HG03039 (cell line): ENCODE results near the gene ARHGAP33.
"Not testable (repeated sequence)": the region's sequence is repeated elsewhere in the genome, so short reads cannot be mapped to it uniquely, and the experiment has no call there.

ENCODE experiments used
- ATAC-seq: cut with Tn5 transposase; IDR thresholded peaks from one replicate; pipeline ENCODE4 v1.9.1; 2021; ENCODE audit warnings: mild to moderate bottlenecking, moderate library complexity; ENCODE audit not compliant: unreplicated experiment

The ARHGAP33 gene

DNA sequence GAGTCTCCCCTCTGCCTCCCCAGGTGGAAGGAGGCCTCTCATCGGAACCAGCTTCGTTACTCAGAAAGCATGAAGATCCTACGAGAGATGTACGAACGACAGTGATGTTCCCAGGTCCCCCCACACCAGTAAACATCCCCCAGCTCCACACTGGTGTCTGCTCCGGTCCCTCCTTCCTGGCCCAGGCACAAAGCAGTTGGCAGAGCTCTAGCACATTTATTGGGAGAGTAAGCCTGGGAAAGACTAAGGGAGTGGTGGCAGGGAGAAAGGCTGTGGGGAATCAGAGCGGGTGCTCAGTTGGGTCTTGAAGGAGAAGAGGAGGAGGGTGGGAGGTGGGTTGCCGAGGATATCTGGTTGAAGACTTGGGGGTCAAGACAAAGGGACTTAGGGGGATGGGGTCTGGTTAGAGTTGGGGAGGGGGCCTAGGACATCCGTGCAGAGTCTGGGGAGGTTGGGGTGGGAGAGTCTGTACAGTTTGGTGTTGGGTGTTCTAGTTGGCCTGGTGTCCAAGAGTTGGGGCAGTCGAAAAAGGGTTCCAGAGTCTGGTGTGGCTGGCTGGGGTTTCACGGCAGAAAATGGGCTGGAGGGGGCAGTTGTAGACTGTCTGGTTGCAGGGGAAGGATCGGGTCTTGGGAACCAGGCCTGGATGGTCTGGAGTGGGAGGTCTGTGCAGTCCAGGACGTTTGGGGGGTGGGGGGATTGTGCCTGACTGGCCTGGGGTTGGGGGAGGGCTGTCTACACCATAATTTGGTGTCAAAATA is 20.8 kb upstream of the ARHGAP33 start:
- ATAC-seq, result no peak

DNA sequence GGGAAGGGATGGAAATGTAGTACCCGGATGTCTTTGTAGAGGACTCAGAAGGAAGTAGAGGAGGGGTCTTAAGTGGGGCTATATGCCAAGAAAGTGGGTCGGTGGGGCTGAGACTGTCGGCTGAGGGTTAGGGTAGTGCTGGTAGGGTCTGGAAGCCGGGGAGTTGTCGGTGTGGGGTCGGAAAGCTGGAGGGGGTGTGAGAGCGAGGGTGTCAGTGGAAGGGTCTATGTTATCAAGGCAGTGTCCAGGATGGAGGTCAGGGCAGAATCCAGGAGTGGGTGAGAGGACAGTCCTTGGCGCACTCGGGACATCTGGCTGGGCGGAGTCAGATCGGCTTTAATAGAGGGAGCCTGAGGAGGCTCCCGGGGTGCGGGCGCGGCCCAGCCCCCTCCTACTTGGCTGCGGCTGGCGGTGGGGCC is 20.2 kb upstream of the ARHGAP33 start:
- ATAC-seq, result no peak

DNA sequence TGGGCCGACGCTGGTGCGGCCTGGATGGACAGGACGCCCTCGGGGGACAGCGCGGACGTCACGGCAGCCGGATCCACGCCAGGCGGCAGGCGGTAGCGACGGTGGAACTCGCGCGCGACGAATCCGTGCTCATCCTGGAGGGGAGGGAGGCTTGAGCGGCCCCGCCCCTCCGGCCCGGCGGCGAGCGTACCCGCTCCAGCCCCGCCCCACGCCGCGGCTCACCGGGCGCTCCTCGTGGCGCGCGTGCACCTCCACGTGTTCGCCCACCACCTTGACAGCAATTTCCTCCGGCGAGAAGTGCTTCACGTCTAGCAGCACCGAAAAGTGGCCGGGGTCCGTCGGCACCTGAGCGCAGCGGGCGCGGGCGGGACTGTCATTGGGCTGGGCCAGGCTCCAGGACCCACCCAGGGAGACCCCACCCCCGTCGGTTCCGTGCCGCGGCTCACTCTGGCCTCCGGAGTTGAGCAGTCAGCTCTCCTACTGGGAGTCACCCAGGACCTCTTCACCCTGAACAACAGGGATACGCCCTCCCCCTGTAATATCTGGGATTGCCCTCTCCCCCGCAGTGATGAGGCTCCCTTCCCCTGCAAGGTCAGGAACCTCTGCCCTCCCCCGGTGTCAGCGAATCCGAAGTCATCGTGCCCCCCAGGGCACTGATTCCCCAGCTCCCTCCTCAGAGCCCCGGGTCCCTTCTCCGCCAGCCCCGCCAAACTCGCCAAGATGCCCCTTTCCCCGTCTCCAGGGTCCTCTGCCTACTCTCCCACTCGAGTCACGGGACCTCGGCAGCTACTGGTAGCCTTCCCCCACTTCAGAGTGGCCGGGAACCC is 19.6 kb upstream of the ARHGAP33 start:
- no peak for ATAC-seq

DNA sequence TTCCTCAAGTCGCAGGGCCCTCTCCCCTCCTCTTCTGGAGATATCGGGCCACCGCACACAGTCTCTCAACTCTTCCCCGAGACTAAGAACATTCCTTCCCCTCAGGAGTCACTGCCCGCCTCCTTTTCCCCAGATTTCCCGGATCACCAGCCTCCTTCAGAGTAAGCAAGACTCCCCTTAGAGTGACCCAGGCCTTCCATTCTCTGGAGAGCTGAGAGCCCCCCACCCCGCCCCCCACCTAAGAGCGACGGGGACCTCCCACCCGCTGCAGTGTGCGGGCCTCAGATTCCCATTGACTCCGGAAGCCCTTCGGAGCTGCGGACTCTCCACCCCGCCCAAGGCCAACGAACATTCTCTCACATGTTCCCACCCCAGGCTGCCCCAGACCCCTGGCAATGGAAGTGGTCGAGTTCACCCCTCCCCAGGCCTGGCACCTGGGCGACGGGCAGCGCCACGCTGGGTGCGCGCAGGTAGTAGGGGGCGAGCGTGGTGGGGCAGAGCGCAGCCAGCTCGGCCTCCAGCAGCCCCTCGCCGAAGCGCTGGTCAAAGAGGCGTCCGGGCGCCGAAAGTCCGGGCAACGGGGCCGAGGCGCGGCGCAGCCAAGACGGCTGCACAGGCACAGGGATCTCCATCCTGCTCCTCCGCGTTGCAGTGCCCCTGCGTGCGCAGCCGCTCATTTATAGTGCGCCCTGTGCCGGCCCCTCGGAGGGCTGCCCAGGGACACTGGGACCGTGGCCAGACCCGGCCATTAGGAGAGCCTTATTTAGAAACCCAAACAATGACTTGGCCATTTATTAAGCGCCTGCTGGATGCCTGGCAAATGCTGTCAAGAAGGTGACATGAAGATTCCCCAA is 18.8 kb upstream of the ARHGAP33 start, which contains the start of gene HSPB6:
HSPB6 (minus strand) TSS at position 653 of the 854 bp plus-strand sequence; CDS start at position 632, 21 bp downstream.
- no peak for ATAC-seq

DNA sequence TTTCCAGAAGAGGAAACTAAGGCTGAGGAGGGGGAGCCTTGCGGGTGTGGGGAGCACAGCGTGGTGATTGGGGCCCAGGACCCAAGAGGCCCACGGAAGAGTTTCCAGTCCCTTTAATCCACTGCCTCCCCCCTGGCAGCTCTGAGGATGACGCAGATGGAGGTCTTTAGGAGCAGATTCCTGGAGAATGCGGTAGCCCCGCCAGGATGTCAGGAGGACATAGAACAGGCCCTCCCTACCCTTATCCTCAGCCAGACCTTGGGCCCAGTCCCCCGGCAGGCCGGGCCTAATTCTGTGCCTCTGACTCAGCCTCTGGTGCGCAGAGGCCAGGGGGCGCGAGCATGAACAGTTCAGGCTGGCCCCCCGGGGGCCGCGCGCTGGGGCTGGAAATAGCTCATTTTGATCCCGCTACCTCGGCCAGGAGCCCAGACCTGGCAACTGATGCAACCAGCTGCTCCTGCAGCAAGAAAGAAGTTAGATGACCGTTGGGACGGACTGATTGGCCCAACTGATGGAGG is 18.1 kb upstream of the ARHGAP33 start:
- no peak for ATAC-seq

DNA sequence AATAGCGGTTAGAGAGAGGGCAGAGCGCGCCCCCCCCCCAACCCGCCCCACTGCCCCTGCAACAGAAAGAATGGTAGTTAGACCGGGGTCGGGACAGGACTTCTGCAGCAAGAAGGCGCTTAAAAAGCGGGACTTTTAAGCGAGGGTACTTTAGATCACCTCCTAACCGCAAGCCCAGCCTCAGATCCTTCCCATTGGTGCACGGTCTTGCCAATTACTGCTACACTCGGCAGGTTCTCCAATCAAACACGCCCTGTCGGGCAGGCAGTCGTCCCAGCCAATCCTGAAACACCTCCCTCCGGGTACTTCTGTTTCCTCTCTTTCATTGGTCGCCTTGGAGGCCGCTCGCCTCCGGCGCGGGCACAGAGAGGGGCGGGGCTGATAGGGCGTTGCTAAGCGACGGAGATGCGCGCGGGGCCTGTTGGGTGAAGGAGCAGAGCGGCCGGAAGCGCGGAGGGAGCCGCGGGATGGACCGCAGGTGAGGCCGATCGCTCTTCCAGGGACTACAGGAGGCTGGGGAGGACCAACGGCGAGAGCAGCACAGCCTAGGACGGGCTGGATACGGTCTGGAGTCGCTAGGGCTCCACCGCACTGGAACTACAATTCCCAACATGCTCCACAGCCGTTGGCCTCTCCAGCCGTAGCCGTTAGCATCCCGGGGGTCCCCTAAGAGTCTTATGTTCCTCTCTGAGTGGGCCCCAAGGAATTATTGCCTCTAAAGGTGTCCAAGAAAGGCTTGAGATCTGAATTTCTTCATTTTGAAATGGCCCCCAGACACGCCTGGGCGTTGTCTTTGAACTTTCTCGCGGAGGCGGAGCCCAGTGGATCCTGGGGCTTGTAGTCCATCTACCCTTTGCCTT is 17.4 kb upstream of the ARHGAP33 start, which contains the start of gene PROSER3:
PROSER3 (plus strand) TSS at position 428 of the 860 bp plus-strand sequence; CDS start at position 468, 40 bp downstream.
- peak; percentile 89 for ATAC-seq

DNA sequence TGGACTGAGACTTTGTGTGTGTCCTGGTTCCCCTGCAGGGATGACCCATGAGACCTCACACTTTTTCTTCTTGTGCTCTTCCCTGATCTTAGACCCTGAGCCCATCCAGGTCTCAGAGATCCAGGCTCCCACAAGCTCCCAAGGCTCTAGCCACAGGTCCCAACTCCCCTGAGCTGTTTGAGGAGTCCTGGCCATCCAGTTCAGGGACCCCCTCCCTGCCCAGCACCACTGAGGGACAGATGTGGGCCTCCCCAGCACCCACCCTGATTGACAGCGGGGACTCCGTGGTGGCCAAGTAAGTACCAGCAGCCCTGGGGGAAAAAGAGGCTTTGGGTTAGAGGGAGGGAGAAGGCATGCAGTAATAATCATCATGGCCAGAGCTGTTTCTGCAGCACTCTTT is 15.7 kb upstream of the ARHGAP33 start:
- no peak for ATAC-seq

DNA sequence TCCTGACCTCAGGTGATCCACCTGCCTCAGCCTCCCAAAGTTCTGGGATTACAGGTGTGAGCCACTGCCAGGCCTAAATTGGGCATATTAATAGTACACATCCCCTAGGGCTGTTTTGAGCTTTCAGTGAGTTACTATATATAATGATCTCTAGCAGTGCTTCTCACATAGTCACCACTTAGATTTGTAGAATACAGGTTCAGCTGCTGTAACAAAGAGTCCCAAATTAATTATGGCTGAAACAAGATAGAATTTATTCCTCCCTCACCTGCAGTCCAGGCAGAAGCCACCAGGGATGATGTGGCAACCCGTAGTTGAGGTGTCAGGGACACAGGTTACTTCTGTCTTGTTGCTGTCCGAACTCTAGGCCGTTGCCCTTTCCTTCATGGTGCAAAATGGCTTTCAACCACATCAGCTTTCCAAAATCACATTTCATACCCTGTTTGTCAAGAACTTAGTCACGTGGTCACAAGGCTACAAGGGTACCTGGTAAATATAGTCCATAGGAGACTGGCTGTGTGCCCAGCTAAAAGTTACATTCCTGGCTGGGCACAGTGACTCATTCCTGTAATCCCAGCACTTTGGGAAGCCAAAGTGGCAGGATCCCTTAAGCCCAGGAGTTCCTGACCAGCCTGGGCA is 14.5 kb upstream of the ARHGAP33 start:
- no peak for ATAC-seq

DNA sequence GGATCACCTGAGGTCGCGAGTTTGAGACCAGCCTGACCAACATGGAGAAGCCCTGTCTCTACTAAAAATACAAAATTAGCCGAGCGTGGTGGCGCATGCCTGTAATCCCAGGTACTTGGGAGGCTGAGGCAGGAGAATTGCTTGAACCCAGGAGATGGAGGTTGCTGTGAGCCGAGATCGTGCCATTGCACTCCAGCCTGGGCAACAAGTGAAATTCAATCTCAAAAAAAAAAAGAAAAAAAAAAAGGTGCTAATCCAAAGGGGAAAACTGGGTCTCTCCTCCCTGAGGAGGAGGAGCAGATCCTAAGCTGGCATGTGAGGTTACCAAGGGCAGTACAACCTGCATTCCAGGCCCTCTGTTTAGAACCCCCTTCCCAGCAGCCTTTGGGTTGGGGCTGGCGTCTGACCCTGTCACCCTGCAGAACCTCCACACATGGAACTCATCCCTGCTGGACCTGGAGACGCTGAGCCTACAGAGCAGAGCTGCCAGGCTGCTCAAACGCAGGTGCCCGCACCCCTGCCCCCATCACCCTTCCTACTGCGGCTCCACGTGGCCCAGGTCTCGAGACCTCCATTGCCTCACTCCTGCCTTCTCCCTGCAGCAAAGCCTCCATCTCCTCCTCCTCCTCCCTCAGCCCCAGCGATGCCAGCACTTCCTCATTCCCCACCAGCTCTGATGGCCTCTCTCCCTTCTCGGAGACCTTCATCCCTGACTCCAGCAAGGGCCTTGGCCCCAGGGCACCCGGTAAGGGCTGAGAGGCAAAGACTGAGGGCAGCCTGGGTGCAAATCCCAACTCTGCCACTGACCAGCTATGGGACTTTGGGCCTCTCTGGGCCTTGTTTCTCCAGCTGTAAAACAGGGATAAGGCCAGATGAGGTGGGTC is 10.7 kb upstream of the ARHGAP33 start:
- ATAC-seq, result no peak

DNA sequence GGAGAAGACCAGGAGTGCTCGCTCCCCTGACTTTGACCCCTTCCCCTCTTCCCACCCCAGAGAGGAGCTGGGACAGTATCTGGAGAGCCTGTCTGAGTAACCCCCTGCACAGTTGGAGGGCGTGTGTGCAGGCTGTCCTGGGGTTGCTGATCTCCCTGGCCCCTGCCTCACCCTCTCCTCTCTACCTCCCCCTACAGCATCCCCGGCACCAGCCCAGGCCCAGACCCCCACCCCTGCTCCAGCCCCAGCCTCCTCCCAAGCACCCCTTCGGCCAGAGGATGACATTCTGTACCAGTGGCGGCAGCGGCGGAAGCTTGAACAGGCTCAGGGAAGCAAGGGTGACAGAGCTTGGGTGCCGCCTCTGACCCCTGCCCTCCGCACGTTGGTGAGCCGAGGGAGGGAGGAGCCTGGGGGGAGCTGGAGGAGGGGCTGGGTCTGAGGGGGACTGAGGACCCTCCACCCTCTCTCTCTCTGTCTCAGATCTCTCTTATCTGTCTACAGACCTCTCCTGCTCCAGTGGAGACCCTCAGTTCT is 8.7 kb upstream of the ARHGAP33 start:
- no peak for ATAC-seq

DNA sequence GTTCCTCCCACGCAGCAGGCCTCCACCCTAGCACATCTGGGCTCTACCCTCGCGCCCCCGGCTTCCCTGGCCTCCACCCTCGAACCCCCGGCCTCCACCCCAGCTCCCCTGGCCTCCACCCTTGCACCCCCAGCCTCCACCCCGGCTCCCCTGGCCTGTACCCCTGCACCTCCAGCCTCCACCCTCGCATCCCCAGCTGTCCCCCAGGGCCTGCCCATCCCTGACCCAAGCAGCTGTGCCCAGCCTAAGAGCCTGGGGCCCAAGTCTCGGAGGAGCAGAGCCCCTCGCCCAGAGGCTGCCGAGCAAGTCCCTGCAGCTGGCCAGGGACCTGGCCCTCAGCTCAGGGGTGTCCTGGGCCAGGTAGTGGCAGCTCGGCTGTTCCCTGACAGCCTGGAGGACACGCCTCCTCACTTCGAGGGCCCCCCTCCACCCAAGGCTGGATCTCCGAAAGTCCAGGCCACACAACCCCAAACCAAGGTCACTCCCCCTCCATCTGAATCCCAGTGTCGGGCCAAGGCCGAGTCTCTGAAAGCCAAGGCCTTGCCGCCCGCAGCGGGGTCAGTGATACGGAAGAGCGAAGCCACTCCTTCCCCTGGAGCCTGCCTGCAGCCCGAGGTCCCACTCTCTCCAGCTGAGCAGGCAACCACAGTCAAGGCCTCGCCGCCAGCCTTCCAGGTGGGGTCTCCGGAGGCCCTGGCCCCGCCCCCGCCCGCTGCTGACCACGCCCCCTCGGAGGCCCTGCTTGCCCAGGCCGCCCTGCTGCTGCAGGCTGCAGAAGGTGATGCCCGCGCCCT is 7.9 kb upstream of the ARHGAP33 start:
- ATAC-seq, result no peak

DNA sequence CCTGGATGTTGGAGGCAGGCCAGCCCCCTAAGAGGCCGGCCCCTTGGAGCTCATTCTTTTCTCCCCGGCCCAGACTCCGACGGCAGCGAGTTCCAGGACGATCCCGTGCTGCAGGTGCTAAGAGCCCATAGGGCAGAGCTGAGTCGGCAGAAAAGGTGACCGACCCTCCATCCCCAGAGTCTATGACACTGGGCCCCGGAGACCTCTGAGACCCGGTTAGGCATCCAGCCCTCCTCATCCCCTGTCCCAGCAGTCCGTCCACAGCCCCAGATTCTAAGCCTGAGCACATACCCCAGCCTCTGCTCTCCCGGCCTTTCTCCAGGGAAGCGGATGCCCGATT is 7.3 kb upstream of the ARHGAP33 start:
- ATAC-seq, result no peak

DNA sequence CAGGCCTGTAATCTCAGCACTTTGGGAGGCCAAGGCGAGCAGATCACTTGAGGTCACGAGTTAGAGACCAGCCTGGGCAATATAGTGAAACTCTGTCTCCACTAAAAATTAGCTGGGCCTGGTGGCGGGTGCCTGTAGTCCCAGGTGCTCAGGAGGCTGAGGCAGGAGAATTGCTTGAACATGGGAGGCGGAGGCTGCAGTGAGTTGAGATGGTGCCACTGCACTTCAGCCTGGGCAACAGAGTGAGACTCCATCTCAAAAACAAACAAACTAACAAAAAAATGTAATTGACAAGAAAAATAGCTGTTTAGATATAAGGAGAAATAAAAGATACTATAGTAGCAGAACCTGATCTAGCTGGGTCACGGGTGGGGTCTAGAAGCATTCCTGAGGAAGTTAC is 3.0 kb upstream of the ARHGAP33 start:
- ATAC-seq, result not testable (repeated sequence)

DNA sequence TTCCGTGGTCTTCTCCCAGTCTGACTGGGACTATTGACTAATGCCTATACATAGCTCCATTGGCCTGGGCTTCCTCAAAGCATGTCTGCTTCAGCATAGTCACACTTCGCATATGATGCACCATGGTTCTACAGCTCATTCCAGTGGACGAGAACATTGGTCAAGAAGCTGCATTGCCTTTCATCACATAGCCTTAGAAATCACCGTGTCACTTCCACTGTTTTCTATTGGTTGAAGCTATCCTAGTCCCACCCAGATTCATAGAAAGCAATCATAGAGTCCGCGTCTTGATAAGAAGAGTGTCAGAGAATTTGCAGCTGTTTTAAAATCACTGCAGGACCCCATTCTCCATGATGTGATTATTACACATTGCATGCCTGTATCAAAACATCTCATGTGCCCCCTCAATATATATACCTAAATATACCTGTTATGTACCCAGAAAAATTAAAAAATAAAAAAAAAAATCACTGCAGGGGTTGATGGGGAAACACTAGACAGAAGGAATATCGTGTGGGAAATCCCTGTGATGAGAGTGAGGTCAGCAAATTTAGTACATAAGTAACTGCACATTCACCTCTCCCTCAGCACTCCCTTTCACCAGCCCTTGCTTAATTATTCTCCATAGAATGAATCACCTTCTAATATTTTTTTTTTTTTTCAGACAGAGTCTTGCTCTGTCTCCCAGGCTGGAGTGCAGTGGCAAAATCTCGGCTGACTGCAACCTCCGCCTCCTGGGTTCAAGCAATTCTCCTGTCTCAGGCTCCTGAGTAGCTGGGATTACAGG is 2.2 kb upstream of the ARHGAP33 start:
- no peak for ATAC-seq

DNA sequence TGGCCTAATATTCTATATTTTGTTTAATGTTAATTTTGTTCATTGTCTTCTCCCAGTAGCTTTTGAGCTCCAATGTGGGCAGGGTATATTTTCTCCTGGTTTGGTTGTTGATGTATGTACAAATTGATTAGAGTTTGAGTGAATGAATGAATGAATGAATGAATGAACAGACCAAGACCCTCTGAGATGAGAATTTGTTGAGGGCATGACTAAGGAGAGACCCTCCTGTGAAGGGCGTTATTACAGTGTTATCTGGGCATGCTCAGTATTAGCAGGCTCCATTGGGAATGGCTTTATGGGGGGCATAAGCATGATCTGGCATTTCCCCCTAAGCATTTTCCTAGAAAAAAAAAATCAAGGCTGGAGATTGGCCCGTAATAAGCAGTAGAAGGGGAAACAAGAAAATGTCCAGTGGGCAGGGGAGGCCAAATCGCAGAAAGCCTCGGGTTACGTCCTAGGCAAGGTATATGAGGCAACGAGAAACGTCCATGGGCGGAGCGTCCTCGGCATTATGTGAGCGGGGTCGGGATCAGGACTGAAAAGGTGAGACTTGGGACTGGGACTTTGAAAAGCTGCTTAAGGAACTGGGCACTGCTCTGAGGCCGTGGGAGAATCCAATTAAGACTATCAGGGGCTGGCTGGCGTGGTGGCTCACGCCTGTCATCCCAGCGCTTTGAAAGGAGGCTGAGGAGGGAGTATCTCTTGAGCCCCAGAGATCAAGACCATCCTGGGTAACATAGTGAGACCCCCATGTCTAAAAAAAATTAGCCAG is 904 bp upstream of the ARHGAP33 start:
- ATAC-seq, result no peak

DNA sequence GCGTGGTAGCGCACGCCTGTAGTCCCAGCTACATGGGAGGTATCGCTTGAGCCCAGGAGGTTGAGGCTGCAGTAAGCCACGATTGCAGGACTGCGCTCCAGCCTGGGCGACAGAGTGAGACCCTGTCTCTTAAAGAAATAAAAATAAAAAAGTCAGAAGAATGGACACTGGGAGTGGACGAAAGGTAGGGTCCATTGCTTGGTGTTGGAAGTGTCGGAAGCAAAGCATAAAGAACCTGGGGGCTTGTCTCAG is 392 bp upstream of the ARHGAP33 start:
- ATAC-seq, result no peak
